Suppressor macrophage treated with lipopolysaccharide for 1 hour (primary cell): ENCODE results near the gene TBX2.

Experiments used
- DNase-seq, 3 donors: peaks; one replicate each; pipeline ENCODE4 v3.0.0-alpha.2; 2020 to 2022

Gene TBX2

GRCh38 chr17:61403801-61404662 lies 4.4 kb downstream of the TBX2 start:
- DNase-seq = no peak

GRCh38 chr17:61404663-61404912 lies 4.9 kb downstream of the TBX2 start:
- no peak for DNase-seq

GRCh38 chr17:61404913-61405685 lies 5.5 kb downstream of the TBX2 start:
- peak in 1 of 3 donors; percentile 47 for DNase-seq

- no peak for DNase-seq
Observed at GRCh38 chr17:61405686-61406536, 6.3 kb downstream of the TBX2 start.

GRCh38 chr17:61406537-61406845 lies 6.8 kb downstream of the TBX2 start:
- DNase-seq = no peak

GRCh38 chr17:61406971-61407911 lies 7.6 kb downstream of the TBX2 start:
- DNase-seq = no peak

GRCh38 chr17:61408151-61409041 lies 8.8 kb downstream of the TBX2 start:
- no peak for DNase-seq

- DNase-seq = peak; percentile 69 to 92 (median 82)
Observed at GRCh38 chr17:61409301-61410112, 9.9 kb downstream of the TBX2 start.

GRCh38 chr17:61410141-61411010 lies 10.7 kb downstream of the TBX2 start:
- peak; percentile 68 to 89 (median 72) for DNase-seq

GRCh38 chr17:61411011-61411260 lies 11.3 kb downstream of the TBX2 start:
- DNase-seq = no peak

GRCh38 chr17:61411261-61412142 lies 11.9 kb downstream of the TBX2 start:
- peak; percentile 37 to 55 (median 44) for DNase-seq

- DNase-seq = peak; percentile 69 to 90 (median 86)
Observed at GRCh38 chr17:61412143-61412859, 12.7 kb downstream of the TBX2 start.

- no peak for DNase-seq
Observed at GRCh38 chr17:61412860-61413660, 13.4 kb downstream of the TBX2 start.

- no peak for DNase-seq
Observed at GRCh38 chr17:61413661-61414126, 14.1 kb downstream of the TBX2 start.

- DNase-seq = no peak
Observed at GRCh38 chr17:61414141-61414935, 14.7 kb downstream of the TBX2 start.

GRCh38 chr17:61414936-61415251 lies 15.3 kb downstream of the TBX2 start:
- DNase-seq = no peak
